Testis (tissue), 3 donors: ENCODE data around the gene GUCA2B. TPM values are rescaled to one million over a fixed set of nuclear protein-coding genes. Genes with fewer than 3 reads are reported as not detected.
A peak's percentile ranks its signal among the peaks of the same experiment; 100 is the strongest.

Experiments used
- DNase-seq: peaks from one replicate; pipeline ENCODE4 v3.0.0-alpha.2; 2019
- H3K27ac ChIP-seq, 2 donors: fragments of 200-600 bp; sonication (generic); one replicate each; pipeline ENCODE4 v1.5.1; 2019
- H3K27me3 ChIP-seq: fragments of 200-600 bp; sonication (generic); one replicate; pipeline ENCODE4 v1.5.1; 2019
- H3K36me3 ChIP-seq: fragments of 200-600 bp; sonication (generic); one replicate; pipeline ENCODE4 v1.5.1; 2017; ENCODE audit warnings: low read depth; ENCODE audit errors: missing control alignments
- H3K4me1 ChIP-seq: fragments of 200-600 bp; sonication (generic); one replicate; pipeline ENCODE4 v1.5.1; 2019
- H3K4me3 ChIP-seq, 2 donors: fragments of 200-600 bp; sonication (generic); one replicate each; pipeline ENCODE4 v1.5.1; 2017 to 2019
- H3K9me3 ChIP-seq: fragments of 200-600 bp; sonication (generic); one replicate; pipeline ENCODE4 v1.5.1; 2017
- POLR2A ChIP-seq: fragments of 450-650 bp; IDR thresholded peaks from one replicate; pipeline ENCODE4 v1.6.1; 2017; ENCODE audit warnings: antibody characterized with exemption, mild to moderate bottlenecking, moderate library complexity
- WGBS, 2 donors: methylation state at CpG; one replicate each; pipeline ENCODE4 v1.1.5; 2018; 5-methylcytosine and 5-hydroxymethylcytosine counted together
- intact Hi-C: fragments of 100-400 bp; cut with DNase I; formaldehyde crosslinking; loops from one replicate; pipeline ENCODE4 v1.15.1; 2023; ENCODE audit warnings: low total_unique reads
- polyA plus RNA-seq: library from polyadenylated mRNA; stranded (reverse); fragments of 350-450 nt; fragmentation: Illumina TruSeq; extraction: RNeasy Lipid Tissue Mini Kit (QIAGEN cat#74804); gene quantifications from one replicate; pipeline ENCODE4 v1.2.3, GENCODE V29; 2014; ENCODE audit warnings: low read depth, low replicate concordance; ENCODE audit not compliant: insufficient read depth
- total RNA-seq, 2 donors: library from RNA; depleted of rRNA; stranded (reverse); fragments of >200 nt; gene quantifications; one replicate each; pipeline ENCODE4 v1.2.3, GENCODE V29; 2016
- TF ChIP-seq, protein P1 (sequence below), 3 experiments: fragments of 450-650 bp in 2 of 3; fragments of 200-600 bp in 1 of 3; sonication (generic) in 1 of 3; IDR thresholded peaks; one replicate each; pipeline ENCODE4 v1.5.1; 2016 to 2019; ENCODE audit warnings: antibody characterized with exemption in 3 of 3, mild to moderate bottlenecking in 2 of 3, moderate library complexity in 1 of 3

The GUCA2B gene
- total and polyA plus RNA-seq, 3 donors from 2014 or later: not detected

DNA sequence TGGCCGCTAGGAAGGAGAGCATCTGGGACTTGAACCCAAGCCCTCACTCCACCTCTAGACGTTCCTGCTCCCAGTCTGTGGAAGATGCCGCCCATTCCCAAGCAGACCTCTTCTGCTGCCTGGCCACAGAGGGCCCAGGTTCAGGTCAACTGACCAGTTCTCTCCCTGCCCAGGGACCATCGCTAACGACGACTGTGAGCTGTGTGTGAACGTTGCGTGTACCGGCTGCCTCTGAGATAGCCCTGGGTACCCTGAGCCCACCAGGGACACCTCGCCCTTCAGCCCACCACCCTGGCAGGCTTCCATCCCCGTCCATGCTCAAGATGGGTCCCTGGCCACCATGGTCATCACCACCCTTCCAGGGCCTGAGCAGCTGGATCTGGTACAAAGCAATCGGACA is 2.2 kb downstream of the GUCA2B start:
- no peak for TF ChIP-seq POLR2A
- TF ChIP-seq, protein P1, sequence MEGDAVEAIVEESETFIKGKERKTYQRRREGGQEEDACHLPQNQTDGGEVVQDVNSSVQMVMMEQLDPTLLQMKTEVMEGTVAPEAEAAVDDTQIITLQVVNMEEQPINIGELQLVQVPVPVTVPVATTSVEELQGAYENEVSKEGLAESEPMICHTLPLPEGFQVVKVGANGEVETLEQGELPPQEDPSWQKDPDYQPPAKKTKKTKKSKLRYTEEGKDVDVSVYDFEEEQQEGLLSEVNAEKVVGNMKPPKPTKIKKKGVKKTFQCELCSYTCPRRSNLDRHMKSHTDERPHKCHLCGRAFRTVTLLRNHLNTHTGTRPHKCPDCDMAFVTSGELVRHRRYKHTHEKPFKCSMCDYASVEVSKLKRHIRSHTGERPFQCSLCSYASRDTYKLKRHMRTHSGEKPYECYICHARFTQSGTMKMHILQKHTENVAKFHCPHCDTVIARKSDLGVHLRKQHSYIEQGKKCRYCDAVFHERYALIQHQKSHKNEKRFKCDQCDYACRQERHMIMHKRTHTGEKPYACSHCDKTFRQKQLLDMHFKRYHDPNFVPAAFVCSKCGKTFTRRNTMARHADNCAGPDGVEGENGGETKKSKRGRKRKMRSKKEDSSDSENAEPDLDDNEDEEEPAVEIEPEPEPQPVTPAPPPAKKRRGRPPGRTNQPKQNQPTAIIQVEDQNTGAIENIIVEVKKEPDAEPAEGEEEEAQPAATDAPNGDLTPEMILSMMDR (IDR thresholded peaks at IDR 0.05): no peak
- Histone ChIP-seq H3K9me3 (no peaks in the 10 kb centered on the region), H3K27ac (no peak overlapping the region), H3K4me3 (no peak overlapping the region), H3K27me3 (no peaks in the 10 kb centered on the region), H3K36me3 (no peaks in the 10 kb centered on the region), H3K4me1 (no peaks in the 10 kb centered on the region)
- 73 to 84% methylated on average over 5 to 12 of the region's 12 CpGs for WGBS, 2 donors
- DNase-seq: no peak
- intact Hi-C loops: no loop called here

DNA sequence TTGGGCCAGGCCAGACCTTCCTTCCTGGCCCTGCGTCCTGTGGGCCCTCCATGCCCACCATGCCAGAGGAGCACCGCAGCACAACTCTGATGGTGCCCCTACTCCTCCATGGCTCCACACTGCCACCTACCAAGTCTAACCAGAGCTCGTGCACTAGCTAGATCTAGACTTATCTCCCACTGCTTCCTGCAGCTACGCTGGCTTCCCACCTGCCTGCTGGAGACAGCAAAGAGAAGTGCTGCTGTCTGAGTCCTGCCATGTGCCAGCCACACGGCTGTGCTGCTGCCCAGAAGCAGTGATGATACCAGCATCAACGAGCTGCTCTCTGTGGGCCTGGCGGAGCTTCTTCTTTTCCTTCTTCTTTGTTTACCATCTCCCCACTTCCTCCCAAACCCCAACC is 4.5 kb downstream of the GUCA2B start:
- intact Hi-C loops: no loop called here
- no peak overlapping the region for H3K27ac ChIP-seq
- DNase-seq: no peak
- 64 to 69% methylated on average over 7 of the region's 7 CpGs for WGBS, 2 donors
- no peak for TF ChIP-seq POLR2A
- TF ChIP-seq, protein P1 (IDR thresholded peaks at IDR 0.05): no peak
- H3K4me1 ChIP-seq: no peaks in the 10 kb centered on the region
- H3K27me3 ChIP-seq: no peaks in the 10 kb centered on the region
- no peaks in the 10 kb centered on the region for H3K9me3 ChIP-seq
- H3K36me3 ChIP-seq: no peaks in the 10 kb centered on the region
- H3K4me3 ChIP-seq: no peak overlapping the region

DNA sequence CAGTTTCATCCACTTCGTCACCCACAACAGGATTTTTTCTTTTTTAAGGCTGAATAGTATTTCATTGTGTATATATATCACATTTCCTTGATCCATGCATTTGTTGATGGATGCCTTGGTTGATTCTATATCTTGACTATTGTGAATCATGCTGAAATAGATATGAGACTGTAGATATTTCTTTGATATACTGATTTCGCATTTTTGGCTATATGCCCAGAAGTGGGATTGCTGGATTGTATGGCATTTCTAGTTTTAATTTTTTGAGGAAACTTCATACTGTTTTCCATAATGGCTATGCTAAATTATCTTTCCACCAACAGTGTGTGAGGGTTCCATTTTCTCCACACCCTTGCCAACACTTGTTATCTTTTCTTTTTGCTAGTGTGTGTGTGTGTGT is 5.0 kb downstream of the GUCA2B start:
- H3K36me3 ChIP-seq: no peaks in the 10 kb centered on the region
- intact Hi-C loops: no loop called here
- no peak for DNase-seq
- H3K27me3 ChIP-seq: no peaks in the 10 kb centered on the region
- no peak overlapping the region for H3K27ac ChIP-seq
- no peak overlapping the region for H3K4me3 ChIP-seq
- H3K4me1 ChIP-seq: no peaks in the 10 kb centered on the region
- 81% methylated on average over 2 of the region's 2 CpGs for WGBS, 2 donors
- TF ChIP-seq POLR2A: no peak
- TF ChIP-seq, protein P1 (IDR thresholded peaks at IDR 0.05): no peak
- H3K9me3 ChIP-seq: no peaks in the 10 kb centered on the region

DNA sequence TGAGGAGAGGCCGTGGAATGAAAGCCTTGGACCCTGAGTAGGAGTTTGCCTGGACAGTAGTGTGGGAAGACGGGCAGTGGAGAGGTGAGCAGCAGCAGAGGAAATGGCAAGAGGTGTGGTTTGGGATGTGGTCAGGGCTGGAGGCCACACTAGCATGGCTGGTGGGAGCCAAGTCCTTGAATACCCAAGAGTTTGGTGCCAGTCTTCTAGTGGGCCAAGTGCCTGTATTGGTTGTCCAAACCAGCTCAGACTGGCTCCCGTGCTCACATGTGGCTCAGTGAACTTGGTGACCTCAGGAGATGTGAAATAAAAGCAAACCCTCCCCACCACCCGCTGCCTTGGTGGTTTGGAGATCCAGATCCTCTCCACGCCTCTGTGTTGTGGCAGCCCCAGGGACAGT is 9.0 kb downstream of the GUCA2B start:
- Histone ChIP-seq H3K27me3 (no peaks in the 10 kb centered on the region), H3K36me3 (no peaks in the 10 kb centered on the region), H3K4me3 (no peak overlapping the region), H3K4me1 (peaks cover 5% of the 10 kb centered on the region), H3K27ac (no peak overlapping the region), H3K9me3 (no peaks in the 10 kb centered on the region)
- WGBS, 2 donors: 86% methylated on average over 5 of the region's 5 CpGs
- no peak for DNase-seq
- no peak for TF ChIP-seq POLR2A
- TF ChIP-seq, protein P1 (IDR thresholded peaks at IDR 0.05): no peak
- intact Hi-C loops: no loop called here

DNA sequence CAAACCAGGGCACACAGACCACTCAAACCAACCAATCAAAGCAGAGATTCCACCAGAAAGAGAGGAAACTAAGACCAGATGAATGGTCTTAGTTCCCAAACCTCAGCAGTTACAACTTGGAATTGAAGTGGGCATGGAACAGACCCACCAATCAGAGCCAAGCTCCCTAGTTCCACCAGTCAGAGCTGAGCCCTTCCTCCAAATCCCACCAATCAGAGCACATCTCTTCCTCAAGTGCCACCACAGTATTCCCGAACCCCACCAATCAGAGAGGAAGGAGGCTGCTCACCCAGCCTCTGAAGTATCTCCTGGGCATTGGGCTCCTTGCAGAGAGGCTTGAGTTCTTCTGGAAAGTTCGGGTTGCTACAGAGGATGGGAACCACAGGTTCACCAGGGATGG is 9.9 kb downstream of the GUCA2B start:
- 60 to 68% methylated on average over 2 of the region's 2 CpGs for WGBS, 2 donors
- no peaks in the 10 kb centered on the region for H3K9me3 ChIP-seq
- no peak overlapping the region for H3K27ac ChIP-seq
- intact Hi-C loops: no loop called here
- TF ChIP-seq POLR2A: no peak
- TF ChIP-seq, protein P1 (IDR thresholded peaks at IDR 0.05): no peak
- H3K4me3 ChIP-seq: no peak overlapping the region
- peak; percentile 59 for DNase-seq
- H3K36me3 ChIP-seq: no peaks in the 10 kb centered on the region
- no peaks in the 10 kb centered on the region for H3K27me3 ChIP-seq
- peaks cover 5% of the 10 kb centered on the region for H3K4me1 ChIP-seq
